A549 treated with AZD9567 at 1 μM for 4 hours (cell line): ENCODE data around the gene ARL6. TPM values are rescaled to one million over a fixed set of nuclear protein-coding genes. Genes with fewer than 3 reads are reported as not detected.

Experiments used
- total RNA-seq: library from RNA; stranded (reverse); fragments of 200-300 nt; extraction: Qiagen RNA extraction; gene quantifications from 5 replicates; pipeline ENCODE4 v1.2.3, GENCODE V29; 2022; ENCODE audit not compliant: insufficient read depth

Gene ARL6
- 4.7 to 6.6 TPM (median 5.7 TPM) in 5 replicates for total RNA-seq

DNA sequence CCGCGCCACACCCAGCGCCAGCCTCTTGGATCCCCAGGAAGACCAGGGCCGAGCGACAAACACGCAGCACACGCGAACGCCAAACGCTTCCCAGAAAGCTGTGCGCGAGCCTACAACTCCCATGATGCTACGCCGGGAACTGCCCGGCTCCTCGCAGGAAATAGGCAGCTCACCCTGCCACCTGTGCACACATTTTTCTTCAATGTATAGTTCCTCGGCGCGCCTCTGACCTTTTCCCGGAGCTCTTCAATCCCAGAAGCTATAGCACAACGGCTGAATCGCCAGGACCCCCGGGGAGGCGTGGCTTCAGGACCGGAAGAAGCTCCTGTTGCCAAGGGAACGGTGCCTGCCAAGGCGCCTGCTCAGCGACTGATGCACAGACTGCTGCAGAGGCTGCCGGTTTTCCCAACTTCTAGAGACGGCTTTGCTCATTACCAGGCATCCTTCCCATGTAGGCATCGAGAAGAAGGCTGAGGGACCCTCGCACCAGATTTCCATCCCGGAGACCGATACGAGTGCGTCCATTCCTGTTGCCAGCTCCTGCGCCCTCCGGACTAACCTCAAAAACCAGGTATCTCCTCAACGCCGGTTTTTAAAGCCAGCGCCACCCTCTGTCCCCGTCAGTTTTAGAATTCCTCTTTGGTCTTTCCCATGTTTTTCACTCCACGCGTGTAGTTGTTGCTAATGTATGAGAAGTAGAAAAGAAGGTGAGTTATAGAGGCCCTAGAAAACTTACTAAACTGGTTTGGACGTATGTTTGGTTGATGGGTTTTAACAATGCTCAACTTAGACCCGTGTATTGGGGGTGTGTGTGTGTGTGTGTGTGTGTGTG, at the start of gene ARL6:
Gene ARL6, plus strand, starts transcription at position 352 of the 832 bp plus-strand sequence. CDS start 3,350 bp downstream, outside the sequence.

GRCh38 chr3:97821774-97822358, 57.3 kb downstream of the ARL6 start, which contains the start of gene CRYBG3:
TSS of gene CRYBG3 (plus strand) at chr3:97822011. CDS start at chr3:97822207, 196 bp downstream.

Other genes with a start within 250 kb of the ARL6 start
- 6.0 to 9.5 TPM (median 6.6 TPM) in 5 replicates for gene CRYBG3, start 57.3 kb downstream of the ARL6 start, total RNA-seq
- 29.9 to 38.4 TPM (median 31.2 TPM) in 5 replicates for gene RIOX2, start 207.7 kb downstream of the ARL6 start, total RNA-seq